HG03342 (cell line): ENCODE measurements around the gene JADE2.

Experiments
- ATAC-seq: cut with Tn5 transposase; IDR thresholded peaks from one replicate; pipeline ENCODE4 v1.9.1; 2021; ENCODE audit warnings: mild to moderate bottlenecking, moderate library complexity; ENCODE audit not compliant: unreplicated experiment

JADE2 gene

GRCh38 chr5:134528556-134528955 is 3.1 kb downstream of the JADE2 start:
- no peak for ATAC-seq

DNA sequence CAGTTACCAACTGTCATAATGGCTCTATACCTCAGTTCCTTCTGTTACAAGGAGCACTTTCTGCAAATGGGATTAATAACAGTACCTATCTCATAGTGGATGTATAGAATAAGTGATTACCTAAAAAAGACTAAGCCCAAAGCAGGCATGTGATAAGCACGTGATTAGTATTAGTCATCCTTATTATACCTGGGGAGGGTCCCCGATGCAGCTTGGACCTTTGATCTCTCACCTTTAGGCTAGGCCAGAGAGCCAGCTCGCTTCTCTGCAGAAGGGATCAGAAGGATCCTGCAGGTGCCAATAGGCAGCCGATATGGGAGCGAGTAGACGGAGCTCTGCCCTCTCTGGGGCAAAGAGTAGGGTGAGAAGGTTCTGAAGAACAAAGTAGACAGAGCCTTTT is 4.0 kb downstream of the JADE2 start:
- ATAC-seq = no peak

GRCh38 chr5:134530301-134531077 is 5.0 kb downstream of the JADE2 start:
- ATAC-seq = no peak

DNA sequence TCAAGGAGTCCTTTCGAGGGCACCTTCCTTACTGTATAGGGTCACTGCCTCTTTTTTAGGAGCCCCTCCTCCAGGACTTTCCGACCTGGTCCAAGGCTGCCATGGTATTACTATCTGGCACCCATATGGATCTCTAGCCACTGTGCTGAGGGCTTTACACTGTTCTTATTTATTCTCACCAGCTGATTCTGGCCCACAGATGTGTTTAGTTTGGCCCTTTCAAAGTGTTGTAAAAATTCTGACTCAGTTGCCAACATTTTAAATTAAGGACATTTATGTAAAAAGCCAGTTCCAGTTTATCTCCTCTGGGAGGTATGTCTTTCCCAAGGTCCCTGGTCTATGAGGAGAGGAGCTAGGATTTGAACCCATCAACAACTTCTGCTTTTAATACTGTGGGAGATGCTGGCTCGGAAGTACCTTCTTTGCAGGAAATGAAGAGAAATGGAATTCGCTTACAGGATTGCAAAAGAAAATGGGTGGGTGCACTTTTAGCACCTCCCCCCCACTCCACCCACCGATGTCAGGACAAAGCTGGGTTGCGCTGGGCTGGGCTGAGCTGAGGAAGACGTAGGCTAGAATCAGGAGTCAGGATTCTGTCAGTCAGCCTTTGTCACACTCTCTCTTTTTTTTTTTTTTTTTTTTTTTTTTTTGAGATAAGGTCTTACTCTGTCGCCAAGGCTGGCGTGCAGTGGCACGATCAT is 7.8 kb downstream of the JADE2 start:
- no peak for ATAC-seq

DNA sequence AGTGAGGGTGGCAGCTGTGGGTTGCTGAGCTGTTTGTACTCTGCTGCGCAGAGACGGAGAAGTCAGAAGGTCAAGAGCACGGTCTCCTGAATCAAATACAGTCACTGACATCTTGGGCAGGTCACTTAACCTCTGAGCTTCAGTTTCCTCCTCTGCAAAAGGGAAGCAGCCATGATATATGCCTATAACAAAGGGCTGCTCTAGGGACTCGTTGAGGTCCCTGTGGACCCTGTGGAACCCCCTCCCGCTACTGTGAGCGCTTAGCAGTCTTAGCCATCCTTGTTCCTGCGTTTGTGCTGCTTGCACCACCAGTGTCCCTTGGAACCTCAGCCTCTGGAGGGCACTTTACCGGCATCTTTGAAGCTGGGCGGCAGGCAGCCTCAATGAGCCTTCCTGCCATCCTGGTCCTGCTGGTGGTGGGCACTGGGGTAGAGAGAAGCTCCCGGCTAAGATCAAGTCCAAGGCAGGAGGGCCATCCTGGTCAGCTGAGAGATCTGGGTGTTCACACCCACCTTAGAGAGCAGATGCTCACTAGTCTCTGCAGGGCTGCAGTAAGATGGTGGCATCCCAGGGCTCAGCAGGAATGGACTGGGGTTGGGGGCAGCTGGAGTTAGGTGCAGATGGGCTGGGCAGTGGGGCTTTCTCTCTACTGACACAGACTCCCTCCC is 8.7 kb downstream of the JADE2 start:
- no peak for ATAC-seq

DNA sequence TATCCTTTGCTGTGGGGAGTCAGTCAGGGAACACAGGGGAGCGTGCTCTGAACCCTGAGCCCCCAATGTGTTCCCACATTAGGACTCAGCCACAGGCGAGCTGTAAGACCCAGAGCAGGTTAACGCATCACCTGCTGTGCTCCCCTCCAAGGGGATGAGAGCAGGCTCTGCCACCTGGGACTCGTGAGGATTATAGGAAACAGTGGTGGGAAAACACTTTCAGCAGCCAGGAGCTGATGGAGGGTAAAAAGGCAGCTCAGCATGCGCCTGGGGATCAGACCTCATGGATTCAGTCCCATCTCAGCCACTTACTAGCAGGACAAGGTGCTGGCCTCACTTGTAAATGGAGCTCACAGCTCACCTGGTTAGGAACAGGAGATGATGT is 9.2 kb downstream of the JADE2 start:
- ATAC-seq = no peak

DNA sequence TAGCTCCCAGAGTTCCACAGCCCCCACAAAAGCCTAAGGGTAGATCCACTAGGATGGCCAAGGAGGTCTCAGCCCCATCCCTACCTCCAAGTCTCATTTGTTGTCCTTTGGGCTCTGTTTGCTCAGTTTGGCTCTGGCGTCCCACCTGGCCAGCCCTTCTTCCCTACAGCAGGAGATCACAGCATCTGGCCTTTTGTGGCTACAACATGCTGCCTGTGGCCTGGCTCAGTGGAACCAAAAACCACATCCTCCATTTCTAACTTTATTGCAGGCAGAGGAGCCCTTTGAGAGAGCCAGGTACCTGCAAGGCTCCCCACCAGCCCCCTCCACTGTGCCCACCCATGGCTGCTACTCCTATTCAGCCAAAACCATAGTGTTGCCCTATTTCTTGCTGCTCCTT is 11.4 kb downstream of the JADE2 start:
- ATAC-seq = no peak

DNA sequence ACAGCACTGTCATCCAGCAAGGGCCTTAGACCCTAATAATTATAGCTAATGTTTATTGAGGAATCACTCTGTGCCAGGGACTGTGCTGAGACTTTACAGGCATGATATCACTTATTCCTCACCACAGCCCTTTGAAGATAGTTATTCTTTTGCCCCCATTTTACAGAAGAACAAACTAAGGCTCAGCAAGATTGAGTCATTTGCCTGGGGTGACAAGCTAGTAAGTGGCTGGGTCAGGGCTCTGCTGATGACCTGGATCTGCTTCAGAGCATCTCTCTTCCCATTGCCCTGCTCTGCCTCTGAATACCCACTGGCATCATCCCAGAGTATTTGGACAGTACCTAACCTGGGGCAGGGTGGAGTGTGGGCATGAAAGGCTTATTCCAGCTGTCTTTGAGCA is 11.8 kb downstream of the JADE2 start:
- ATAC-seq = no peak

- ATAC-seq = no peak
Measured at GRCh38 chr5:134538296-134538695, 12.8 kb downstream of the JADE2 start.

DNA sequence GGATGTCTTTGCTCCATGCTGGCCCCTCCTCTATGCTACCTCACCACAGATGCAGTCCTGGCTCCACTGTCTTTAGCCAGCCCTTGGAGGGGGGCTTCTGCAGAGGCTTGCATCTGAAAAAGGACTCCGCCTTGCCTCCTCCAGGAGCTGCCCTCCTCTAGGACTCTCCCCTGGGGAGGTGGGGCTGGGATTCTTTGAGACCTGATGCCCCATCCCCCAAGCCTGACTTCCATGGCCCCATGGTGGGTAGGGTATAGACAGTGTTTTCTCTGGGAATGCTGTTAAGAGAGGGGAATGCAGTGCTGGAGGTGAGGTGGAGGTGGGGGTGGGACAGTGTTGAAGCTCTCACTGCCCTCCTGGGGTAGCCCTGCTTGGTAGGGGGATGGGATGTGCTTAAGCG is 14.3 kb downstream of the JADE2 start:
- no peak for ATAC-seq

GRCh38 chr5:134540747-134541733 is 15.6 kb downstream of the JADE2 start:
- peak; percentile 27 for ATAC-seq

- ATAC-seq = no peak
Measured at GRCh38 chr5:134541736-134542376, 16.4 kb downstream of the JADE2 start.

DNA sequence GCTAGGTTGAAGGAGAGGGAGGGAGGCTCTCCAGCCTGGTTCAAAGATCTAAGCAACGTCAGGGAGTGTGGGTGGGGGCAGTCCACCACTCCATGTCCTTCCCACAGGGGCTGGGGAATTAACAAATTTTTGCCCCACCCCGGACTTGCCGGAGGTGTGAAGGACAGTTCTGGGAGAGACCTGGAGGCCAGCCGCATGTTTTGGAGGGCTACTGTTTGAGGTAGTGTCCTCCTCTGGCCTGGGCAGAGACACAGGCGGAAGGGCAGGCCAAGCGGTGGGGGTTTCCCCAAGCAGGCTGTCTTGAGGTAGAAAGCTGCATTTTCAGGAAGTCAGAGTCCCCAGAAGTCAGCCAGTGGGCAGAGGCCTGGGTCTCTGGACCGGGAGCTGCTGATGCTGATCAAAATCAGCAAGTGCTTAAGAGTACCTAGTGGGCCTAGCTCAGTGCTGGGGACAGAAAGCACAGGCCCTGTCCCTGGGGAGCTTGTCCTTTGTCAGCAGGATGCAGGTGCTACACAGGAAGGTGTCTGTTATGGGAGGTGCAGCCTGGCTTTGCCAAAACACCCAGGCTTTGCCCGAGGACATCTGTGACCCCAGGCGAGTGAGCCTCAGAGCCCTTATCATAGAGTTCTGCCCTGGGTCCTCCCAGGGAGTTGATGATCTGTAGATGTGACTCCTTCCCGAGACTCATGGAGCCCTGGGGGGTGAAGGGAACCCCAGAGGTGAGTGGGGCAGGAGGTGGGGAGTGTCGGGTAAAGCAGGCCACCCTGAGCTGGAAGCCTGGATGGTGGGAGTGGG is 18.5 kb downstream of the JADE2 start:
- peak; percentile 39 for ATAC-seq

GRCh38 chr5:134545070-134545868 is 19.8 kb downstream of the JADE2 start:
- no peak for ATAC-seq

DNA sequence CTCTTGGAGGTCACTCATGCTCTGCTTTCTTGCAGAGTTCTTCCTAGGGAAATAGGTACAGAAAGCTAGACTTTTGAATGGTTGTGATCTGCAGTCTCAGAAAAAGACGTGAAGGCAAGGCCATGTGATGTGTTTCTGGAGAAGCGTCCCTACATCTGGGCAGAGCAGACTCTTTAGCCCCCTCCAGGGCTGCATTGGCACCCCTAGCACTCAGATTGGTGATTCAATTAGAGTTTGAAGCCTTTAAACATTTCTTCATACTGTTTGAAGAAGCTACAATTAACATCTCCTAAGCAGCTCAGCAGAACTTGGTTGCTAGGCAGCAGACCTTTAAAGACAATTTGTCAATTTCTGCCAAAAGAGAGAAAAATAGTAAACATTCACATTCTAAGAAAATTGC is 21.6 kb downstream of the JADE2 start:
- no peak for ATAC-seq

DNA sequence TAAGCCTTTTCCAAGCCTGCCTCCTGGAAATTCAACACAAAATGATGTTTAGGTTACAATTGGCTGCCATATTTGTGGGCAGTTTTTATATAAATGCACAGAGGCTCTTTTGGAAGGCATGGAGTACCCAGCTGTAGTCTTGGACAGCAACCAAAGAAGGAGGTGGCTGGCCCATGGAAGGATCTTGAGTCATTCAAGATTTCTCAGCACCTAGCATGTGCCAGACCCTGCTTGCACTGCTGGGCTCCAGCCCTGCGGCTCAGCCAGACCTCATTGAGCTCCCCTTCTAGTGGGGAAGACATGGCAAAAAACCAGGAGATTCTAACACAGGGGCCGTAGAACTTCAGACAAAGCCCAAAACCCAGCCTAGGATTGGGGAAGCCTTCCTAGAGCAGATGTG is 22.1 kb downstream of the JADE2 start:
- no peak for ATAC-seq

DNA sequence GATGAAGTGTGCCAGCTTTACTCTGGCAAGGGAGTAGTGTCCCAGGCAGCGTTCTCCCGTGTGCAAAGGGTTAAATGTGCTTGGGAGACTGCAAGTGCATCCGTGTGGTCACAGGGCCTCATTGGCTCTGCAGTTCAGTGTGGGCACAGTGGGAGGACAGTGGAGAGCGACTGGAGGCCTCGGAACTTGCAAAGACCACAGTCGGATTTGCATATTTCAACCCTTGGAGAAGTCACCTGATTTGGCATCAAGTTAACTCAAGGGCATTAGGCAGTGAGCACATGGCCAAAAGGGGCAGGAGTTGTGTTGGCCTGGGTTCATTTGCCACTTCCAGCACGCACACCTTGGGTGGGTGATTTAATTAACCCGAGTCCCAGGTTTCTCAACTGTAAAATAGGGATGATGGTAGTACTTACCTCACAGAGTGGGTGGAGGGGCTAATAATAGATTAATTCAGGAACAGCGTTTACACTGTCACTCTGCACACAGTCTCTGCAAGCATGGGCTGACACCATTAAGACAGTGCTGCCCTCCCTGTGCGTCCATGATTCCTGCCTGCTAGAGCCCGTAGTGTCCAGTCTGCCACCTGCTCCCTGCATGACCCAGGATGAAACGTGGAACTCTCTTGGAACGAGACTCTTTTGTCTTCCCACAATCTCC is 22.7 kb downstream of the JADE2 start:
- ATAC-seq = no peak

DNA sequence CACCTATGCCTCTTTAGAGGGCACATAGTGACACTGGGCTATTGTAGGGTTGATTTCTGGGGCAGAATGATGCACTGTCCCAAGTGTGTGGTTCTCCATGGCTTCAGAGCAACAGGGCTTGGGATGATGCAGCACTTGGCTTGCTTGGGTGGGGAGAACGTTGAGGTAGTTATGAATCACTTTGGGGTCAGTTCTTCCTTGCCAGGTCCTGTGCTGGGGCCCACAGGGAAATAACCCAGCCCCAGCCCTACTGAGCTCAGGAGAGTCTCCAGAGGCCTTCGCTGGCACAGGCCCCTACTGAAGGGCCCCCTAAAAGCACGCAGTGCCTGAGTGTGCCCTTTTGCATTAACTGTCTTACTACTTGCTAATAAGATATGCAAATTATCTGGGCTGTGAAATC is 24.2 kb downstream of the JADE2 start:
- ATAC-seq = no peak
